Erythroblast (primary cell): ENCODE results near the gene C22orf42.

ENCODE experiments used
- DNase-seq, 2 experiments: peaks; one replicate each; lab custom pipeline; 2025; lab: John Stamatoyannopoulos, UW
- GATA1 ChIP-seq: IDR thresholded peaks from 2 replicates; pipeline ENCODE4 v1.6.1; 2011; ENCODE audit warnings: low read depth, mild to moderate bottlenecking, control low read depth, low read length, moderate library complexity
- POLR2A ChIP-seq: IDR thresholded peaks from 2 replicates; pipeline ENCODE4 v1.6.1; 2011; ENCODE audit warnings: mild to moderate bottlenecking, low read length

C22orf42 gene

GRCh38 chr22:32158712-32159533 lies at the start of gene C22orf42:
Gene C22orf42, minus strand, starts transcription at chr22:32159303. Its CDS starts 88 bp downstream, at chr22:32159215.
- TF ChIP-seq GATA1 (no peak), POLR2A (no peak)
- DNase-seq: no peak

- no peak for TF ChIP-seq POLR2A
- no peak for TF ChIP-seq GATA1
- DNase-seq: no peak
These were observed 49.6 kb upstream of the C22orf42 start for GRCh38 chr22:32208681-32209080.

- DNase-seq: no peak
- TF ChIP-seq GATA1 (no peak), POLR2A (no peak)
These were observed 48.9 kb upstream of the C22orf42 start for GRCh38 chr22:32207971-32208480.

- DNase-seq: peak; percentile 25 to 41
- no peak for TF ChIP-seq GATA1
- TF ChIP-seq POLR2A: no peak
These were observed 48.0 kb upstream of the C22orf42 start for GRCh38 chr22:32206774-32207758.

- TF ChIP-seq GATA1 (no peak), POLR2A (no peak)
- DNase-seq: no peak
These were observed 47.1 kb upstream of the C22orf42 start for GRCh38 chr22:32205974-32206773.

GRCh38 chr22:32204856-32205722 lies 46.0 kb upstream of the C22orf42 start, which contains the start of gene RFPL2:
Gene RFPL2, minus strand, starts transcription at chr22:32205073. Its CDS starts 2,622 bp downstream, at chr22:32202451.
- DNase-seq: no peak
- TF ChIP-seq POLR2A: peak; percentile 43
- TF ChIP-seq GATA1: no peak

- TF ChIP-seq POLR2A (no peak), GATA1 (no peak)
- peak in 1 of 2 experiments; percentile 42 for DNase-seq
These were observed 45.1 kb upstream of the C22orf42 start for GRCh38 chr22:32204040-32204855.

GRCh38 chr22:32203181-32204039 lies 44.3 kb upstream of the C22orf42 start:
- peak; percentile 46 to 73 for DNase-seq
- TF ChIP-seq POLR2A: peak; percentile 48
- no peak for TF ChIP-seq GATA1

- TF ChIP-seq GATA1 (no peak), POLR2A (no peak)
- peak; percentile 34 to 39 for DNase-seq
These were observed 43.6 kb upstream of the C22orf42 start for GRCh38 chr22:32202539-32203180.

GRCh38 chr22:32202161-32202538 lies 43.0 kb upstream of the C22orf42 start:
- TF ChIP-seq POLR2A (no peak), GATA1 (no peak)

More at GRCh38 chr22:32202161-32202538, 43.0 kb upstream of the C22orf42 start:
- no peak for DNase-seq
